K562 (cell line): ENCODE results near the gene SHISAL1. TPM values are rescaled to one million over a fixed set of nuclear protein-coding genes. Genes with fewer than 3 reads are reported as not detected.

Experiments used
- ATAC-seq: fragments of 200-7000 bp; cut with Tn5 transposase; 3 replicates; pipeline ENCODE4 v1.9.1; 2020; ENCODE audit warnings: moderate library complexity
- BruUV-seq: library from RNA; stranded (reverse); fragments of 400-500 nt; replicated peaks from 2 replicates; lab custom pipeline; 2021; lab: Mats Ljungman, UMichigan
- CTCF ChIA-PET: fragments of 300-600 bp; formaldehyde crosslinking; extraction: SDS; loops from one replicate; lab custom pipeline; 2021; ENCODE audit warnings: low intra/inter-chr PET ratio; lab: Yijun Ruan, JAX
- POLR2A ChIA-PET: fragments of 300-600, 350-650 bp; sonication (Branson Sonifier 250); formaldehyde crosslinking; extraction: SDS; loops from one replicate; lab custom pipeline; 2021; ENCODE audit warnings: antibody characterized with exemption, inconsistent platforms; lab: Yijun Ruan, JAX
- DNase-seq, 4 experiments: peaks; one replicate each; pipeline versions ENCODE4 v3.0.0 to v3.0.0-alpha.2; 2011 to 2018; ENCODE audit warnings: low spot score in 3 of 4, mixed read lengths in 3 of 4; ENCODE audit errors: extremely low read depth in 1 of 4
- FAIRE-seq: peaks from 2 replicates; lab custom pipeline; 2011; peaks lifted over from hg19 to GRCh38; lab: Jason Lieb, UNC
- H2AFZ ChIP-seq: 2 replicates; pipeline ENCODE4 v1.6.0; 2011; ENCODE audit warnings: low read depth, low read length, control low read depth, inconsistent platforms
- H3K27ac ChIP-seq: fragments of 200-600 bp; 3 replicates; pipeline ENCODE4 v1.8.0; 2011; ENCODE audit warnings: low read depth, mild to moderate bottlenecking, control low read depth, inconsistent platforms, low read length, moderate library complexity, mixed read lengths; ENCODE audit errors: extremely low read depth
- H3K27me3 ChIP-seq, 2 experiments: fragments of 300-600 bp in 1 of 2; 2 replicates in 1 of 2; 3 replicates in 1 of 2; pipeline versions ENCODE4 v1.6.0 to v1.8.0; 2011; ENCODE audit warnings: inconsistent platforms in 2 of 2, low read length in 2 of 2, mild to moderate bottlenecking in 1 of 2, mixed read lengths in 1 of 2, moderate library complexity in 1 of 2; ENCODE audit not compliant: control insufficient read depth in 2 of 2, insufficient read depth in 2 of 2
- H3K36me3 ChIP-seq: fragments of 300-600 bp; 3 replicates; pipeline ENCODE4 v1.8.0; 2011; ENCODE audit warnings: mild to moderate bottlenecking, low read length, inconsistent platforms; ENCODE audit not compliant: control insufficient read depth, insufficient read depth
- H3K4me1 ChIP-seq, 2 experiments: fragments of 200-600 bp in 1 of 2; replicated peaks in 1 of 2; 2 replicates in 1 of 2; 3 replicates in 1 of 2; pipeline versions ENCODE4 v1.5.1 to v1.8.0; 2011; ENCODE audit warnings: inconsistent platforms in 2 of 2, low read length in 2 of 2, mild to moderate bottlenecking in 1 of 2, mixed read lengths in 1 of 2, moderate library complexity in 1 of 2; ENCODE audit not compliant: control insufficient read depth in 2 of 2, insufficient read depth in 2 of 2
- H3K4me2 ChIP-seq: 2 replicates; pipeline ENCODE4 v1.6.1; 2011; ENCODE audit warnings: low read length, control low read depth, inconsistent platforms, mixed read lengths; ENCODE audit not compliant: insufficient read depth
- H3K4me3 ChIP-seq: fragments of 200-600 bp; sonication (generic), shearing (Covaris generic); 2 replicates; pipeline ENCODE4 v1.5.1; 2016; ENCODE audit warnings: control low read depth, inconsistent platforms
- H3K79me2 ChIP-seq: fragments of 200-600 bp; 3 replicates; pipeline ENCODE4 v1.8.0; 2011; ENCODE audit warnings: low read length, inconsistent platforms; ENCODE audit not compliant: control insufficient read depth, insufficient read depth
- H3K9ac ChIP-seq, 2 experiments: 2 replicates each; pipeline versions ENCODE4 v1.6.0 to v1.6.1; 2011; ENCODE audit warnings: low read depth in 2 of 2, low read length in 2 of 2, control low read depth in 1 of 2, inconsistent platforms in 1 of 2, mild to moderate bottlenecking in 1 of 2, mixed read lengths in 1 of 2; ENCODE audit not compliant: insufficient read depth in 1 of 2
- H3K9me1 ChIP-seq: one replicate; pipeline ENCODE4 v1.6.0; 2011; ENCODE audit warnings: inconsistent platforms, mild to moderate bottlenecking, low read length, moderate library complexity; ENCODE audit not compliant: control insufficient read depth, insufficient read depth
- H3K9me3 ChIP-seq: replicated peaks from 2 replicates; pipeline ENCODE4 v1.5.1; 2011; ENCODE audit warnings: low read depth, low read length, inconsistent platforms; ENCODE audit not compliant: control insufficient read depth, insufficient read depth
- H4K20me1 ChIP-seq: replicated peaks from 2 replicates; pipeline ENCODE4 v1.6.1; 2011; ENCODE audit warnings: low read length, inconsistent platforms, mixed read lengths; ENCODE audit not compliant: control insufficient read depth, insufficient read depth
- CTBP1 ChIP-seq: fragments of 450-650 bp; IDR thresholded peaks from 2 replicates; pipeline ENCODE4 v1.6.1; 2016; ENCODE audit warnings: borderline replicate concordance
- DMBX1 ChIP-seq: fragments of 250-450 bp; sonication (Bioruptor Pico); IDR thresholded peaks from 2 replicates; pipeline ENCODE4 v1.8.0; 2022; ENCODE audit warnings: inconsistent platforms, mild to moderate bottlenecking, moderate library complexity, borderline replicate concordance
- HDAC6 ChIP-seq: IDR thresholded peaks from 2 replicates; pipeline ENCODE4 v1.6.1; 2012; ENCODE audit warnings: low read depth, mild to moderate bottlenecking, control low read depth, inconsistent platforms, low read length, moderate library complexity
- KAT8 ChIP-seq: fragments of 450-650 bp; IDR thresholded peaks from 2 replicates; pipeline ENCODE4 v1.6.1; 2016; ENCODE audit warnings: low read depth, mild to moderate bottlenecking
- TEAD2 ChIP-seq: fragments of 450-650 bp; IDR thresholded peaks from 2 replicates; pipeline ENCODE4 v1.6.1; 2016; ENCODE audit warnings: missing genetic modification characterization, control low read depth, missing compliant biosample characterization
- ZMIZ1 ChIP-seq, 2 experiments: fragments of 150-350 bp in 1 of 2; IDR thresholded peaks; 2 replicates each; pipeline ENCODE4 v1.6.1; 2012 to 2016; ENCODE audit warnings: low read depth in 2 of 2, low read length in 2 of 2, mild to moderate bottlenecking in 1 of 2, moderate library complexity in 1 of 2
- ZNF3 ChIP-seq: fragments of 250-450 bp; sonication (Bioruptor Pico); IDR thresholded peaks from 2 replicates; pipeline ENCODE4 v1.5.0; 2021; ENCODE audit warnings: mild to moderate bottlenecking, moderate library complexity
- ZNF696 ChIP-seq: fragments of 250-450 bp; sonication (Bioruptor Pico); conservative IDR thresholded peaks from 2 replicates; pipeline ENCODE4 v1.4.0; 2020; ENCODE audit warnings: mild to moderate bottlenecking, moderate library complexity
- WGBS: fragments of 100-300 bp; shearing (Covaris generic); methylation state at CpG from one replicate; pipeline ENCODE4 v1.1.6; 2016; ENCODE audit warnings: low coverage, mixed read lengths; ENCODE audit not compliant: insufficient coverage; ENCODE audit errors: missing lambda C conversion rate; 5-methylcytosine and 5-hydroxymethylcytosine counted together
- in situ Hi-C: fragments of 300-500 bp; cut with MboI; formaldehyde crosslinking; loops from 4 replicates; pipeline ENCODE4 v1.15.0; 2018; ENCODE audit warnings: inconsistent platforms, mixed read lengths
- intact Hi-C: fragments of 100-400 bp; cut with micrococcal nuclease; formaldehyde crosslinking; loops from 2 replicates; pipeline ENCODE4 v1.14.2; 2022
- polyA plus RNA-seq, 8 experiments: library from polyadenylated mRNA; depleted of rRNA in 4 of 8; stranded (reverse) in 5 of 8; unstranded in 3 of 8; fragments of >200 nt; fragmentation: Nextera tagmentation in 2 of 8; fragmentation: Illumina TruSeq in 1 of 8; extraction: Ambion mirVana in 2 of 8; extraction: Trizol in 1 of 8; gene quantifications; 2 replicates each; pipeline versions ENCODE4 v1.2.1 to v1.2.3, GENCODE V29; 2011 to 2014; ENCODE audit warnings: inconsistent platforms in 1 of 8, missing spikeins in 1 of 8
- total RNA-seq, 7 experiments: library from RNA; depleted of rRNA in 6 of 7; stranded (reverse); fragments of >200 nt in 6 of 7; fragmentation: Illumina TruSeq in 2 of 7; extraction: Trizol in 2 of 7; gene quantifications; 2 replicates each; pipeline versions ENCODE4 v1.2.1 to v1.2.3, GENCODE V29; 2011 to 2021; ENCODE audit warnings: low replicate concordance in 1 of 7
- TF ChIP-seq, protein P1 (sequence below): sonication (generic); formaldehyde crosslinking; IDR thresholded peaks from 2 replicates; pipeline ENCODE4 v1.8.0; 2022; ENCODE audit warnings: mild to moderate bottlenecking, missing genetic modification reagents
- TF ChIP-seq, protein P2 (sequence below): sonication (generic); formaldehyde crosslinking; IDR thresholded peaks from 2 replicates; pipeline ENCODE4 v1.8.1; 2023; ENCODE audit warnings: mild to moderate bottlenecking, missing genetic modification reagents
- TF ChIP-seq, protein P3 (sequence below): sonication (generic); formaldehyde crosslinking; IDR thresholded peaks from 2 replicates; pipeline ENCODE4 v1.8.1; 2023; ENCODE audit warnings: mild to moderate bottlenecking, missing genetic modification reagents

SHISAL1 gene
- total and polyA plus RNA-seq, 9 of the 15 experiments (the other 6 are each of a cell fraction or from before 2014, with no cell fraction given) = not detected

DNA sequence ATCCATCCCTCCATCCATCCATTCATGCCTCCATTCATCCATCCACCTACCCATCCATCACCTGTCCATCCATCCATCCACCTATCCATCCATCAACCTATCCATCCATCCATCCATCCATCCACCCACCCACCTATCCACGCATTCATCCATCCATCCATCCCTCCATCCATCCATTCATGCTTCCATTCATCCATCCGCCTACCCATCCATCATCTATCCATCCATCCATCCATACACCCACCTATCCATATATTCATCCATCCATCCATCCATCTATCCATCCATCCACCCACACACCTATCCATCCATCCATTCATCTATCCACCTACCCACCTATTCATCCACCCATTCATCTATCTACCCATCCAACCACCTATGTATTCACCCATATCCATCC lies 118.2 kb downstream of the SHISAL1 start:
- H3K9ac ChIP-seq = no peak overlapping the region
- H3K27me3 ChIP-seq = peaks cover 0 to 4% of the 10 kb centered on the region in 2 experiments; a peak in 2 of 5 replicates
- intact Hi-C loops = no loop called here
- BruUV-seq = no TSS peak
- peaks cover 0 to 13% of the 10 kb centered on the region in 2 experiments; a peak in 2 of 5 replicates for H3K4me1 ChIP-seq
- no peaks in the 10 kb centered on the region for H3K9me1 ChIP-seq
- ChIA-PET POLR2A (interaction anchor here (1.0 kb wide), 1 partner anchor 8 kb away, joined by 3 read pairs; no protein-coding TSS in a partner anchor), CTCF (no interaction called here)
- H3K9me3 ChIP-seq = no peaks in the 10 kb centered on the region
- H3K4me2 ChIP-seq = no peak overlapping the region
- no peak overlapping the region for H3K27ac ChIP-seq
- no peak for ATAC-seq
- H3K79me2 ChIP-seq = no peaks in the 10 kb centered on the region
- in situ Hi-C loops = no loop called here
- TF ChIP-seq, protein P1, sequence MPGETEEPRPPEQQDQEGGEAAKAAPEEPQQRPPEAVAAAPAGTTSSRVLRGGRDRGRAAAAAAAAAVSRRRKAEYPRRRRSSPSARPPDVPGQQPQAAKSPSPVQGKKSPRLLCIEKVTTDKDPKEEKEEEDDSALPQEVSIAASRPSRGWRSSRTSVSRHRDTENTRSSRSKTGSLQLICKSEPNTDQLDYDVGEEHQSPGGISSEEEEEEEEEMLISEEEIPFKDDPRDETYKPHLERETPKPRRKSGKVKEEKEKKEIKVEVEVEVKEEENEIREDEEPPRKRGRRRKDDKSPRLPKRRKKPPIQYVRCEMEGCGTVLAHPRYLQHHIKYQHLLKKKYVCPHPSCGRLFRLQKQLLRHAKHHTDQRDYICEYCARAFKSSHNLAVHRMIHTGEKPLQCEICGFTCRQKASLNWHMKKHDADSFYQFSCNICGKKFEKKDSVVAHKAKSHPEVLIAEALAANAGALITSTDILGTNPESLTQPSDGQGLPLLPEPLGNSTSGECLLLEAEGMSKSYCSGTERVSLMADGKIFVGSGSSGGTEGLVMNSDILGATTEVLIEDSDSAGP = no peak
- TF ChIP-seq ZMIZ1 (IDR thresholded peaks at IDR 0.05; ENCODE audit: low read depth in 2 of 2, low read length in 2 of 2) (no peak), ZNF696 (CRISPR knock-in tag) (no peak), TEAD2 (tag) (no peak), KAT8 (no peak), ZNF3 (CRISPR knock-in tag) (no peak), HDAC6 (no peak), DMBX1 (CRISPR knock-in tag) (no peak), CTBP1 (no peak)
- TF ChIP-seq, protein P2, sequence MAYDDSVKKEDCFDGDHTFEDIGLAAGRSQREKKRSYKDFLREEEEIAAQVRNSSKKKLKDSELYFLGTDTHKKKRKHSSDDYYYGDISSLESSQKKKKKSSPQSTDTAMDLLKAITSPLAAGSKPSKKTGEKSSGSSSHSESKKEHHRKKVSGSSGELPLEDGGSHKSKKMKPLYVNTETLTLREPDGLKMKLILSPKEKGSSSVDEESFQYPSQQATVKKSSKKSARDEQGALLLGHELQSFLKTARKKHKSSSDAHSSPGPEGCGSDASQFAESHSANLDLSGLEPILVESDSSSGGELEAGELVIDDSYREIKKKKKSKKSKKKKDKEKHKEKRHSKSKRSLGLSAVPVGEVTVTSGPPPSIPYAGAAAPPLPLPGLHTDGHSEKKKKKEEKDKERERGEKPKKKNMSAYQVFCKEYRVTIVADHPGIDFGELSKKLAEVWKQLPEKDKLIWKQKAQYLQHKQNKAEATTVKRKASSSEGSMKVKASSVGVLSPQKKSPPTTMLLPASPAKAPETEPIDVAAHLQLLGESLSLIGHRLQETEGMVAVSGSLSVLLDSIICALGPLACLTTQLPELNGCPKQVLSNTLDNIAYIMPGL (CRISPR knock-in tag) = no peak
- TF ChIP-seq, protein P3, sequence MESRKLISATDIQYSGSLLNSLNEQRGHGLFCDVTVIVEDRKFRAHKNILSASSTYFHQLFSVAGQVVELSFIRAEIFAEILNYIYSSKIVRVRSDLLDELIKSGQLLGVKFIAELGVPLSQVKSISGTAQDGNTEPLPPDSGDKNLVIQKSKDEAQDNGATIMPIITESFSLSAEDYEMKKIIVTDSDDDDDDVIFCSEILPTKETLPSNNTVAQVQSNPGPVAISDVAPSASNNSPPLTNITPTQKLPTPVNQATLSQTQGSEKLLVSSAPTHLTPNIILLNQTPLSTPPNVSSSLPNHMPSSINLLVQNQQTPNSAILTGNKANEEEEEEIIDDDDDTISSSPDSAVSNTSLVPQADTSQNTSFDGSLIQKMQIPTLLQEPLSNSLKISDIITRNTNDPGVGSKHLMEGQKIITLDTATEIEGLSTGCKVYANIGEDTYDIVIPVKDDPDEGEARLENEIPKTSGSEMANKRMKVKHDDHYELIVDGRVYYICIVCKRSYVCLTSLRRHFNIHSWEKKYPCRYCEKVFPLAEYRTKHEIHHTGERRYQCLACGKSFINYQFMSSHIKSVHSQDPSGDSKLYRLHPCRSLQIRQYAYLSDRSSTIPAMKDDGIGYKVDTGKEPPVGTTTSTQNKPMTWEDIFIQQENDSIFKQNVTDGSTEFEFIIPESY = no peak
- H3K4me3 ChIP-seq = no peak overlapping the region
- no peak for DNase-seq
- no peak overlapping the region for H2AFZ ChIP-seq
- 0% methylated on average over 1 of the region's 2 CpGs for WGBS
- no peaks in the 10 kb centered on the region for H3K36me3 ChIP-seq
- FAIRE-seq = no peak
- no peaks in the 10 kb centered on the region; the same call in 1 of the 2 replicates for H4K20me1 ChIP-seq
